Measurements from ENCODE around the gene ATP10A. TPM values are rescaled to one million over a fixed set of nuclear protein-coding genes. Genes with fewer than 3 reads are reported as not detected.

The ATP10A gene
- total RNA-seq, 3 donors from 2014 or later, result 2.4 to 4.5 (median 2.7) TPM

- intact Hi-C loops (cut with DNase I, micrococcal nuclease), result no loop called here
- no peak for DNase-seq
These were observed 167.0 kb downstream of the ATP10A start for GRCh38 chr15:25695875-25696760.

GRCh38 chr15:25694823-25695312 is 168.3 kb downstream of the ATP10A start:
- Histone ChIP-seq H3K4me3 (no peak overlapping the region), H3K4me1 (ENCODE audit: low read depth) (no peaks in the 10 kb centered on the region), H3K36me3 (ENCODE audit: low read depth) (no peaks in the 10 kb centered on the region), H3K9me3 (peaks cover 6% of the 10 kb centered on the region)
- intact Hi-C loops (cut with DNase I, micrococcal nuclease), result no loop called here
- DNase-seq, result no peak
- TF ChIP-seq CTCF (IDR thresholded peaks at IDR 0.05), result no peak
- no peak for ATAC-seq

More at GRCh38 chr15:25695875-25696760, 167.0 kb downstream of the ATP10A start:
- Histone ChIP-seq H3K4me3 (no peak overlapping the region), H3K9me3 (peaks cover 6% of the 10 kb centered on the region), H3K36me3 (ENCODE audit: low read depth) (no peaks in the 10 kb centered on the region), H3K4me1 (ENCODE audit: low read depth) (no peaks in the 10 kb centered on the region)
- TF ChIP-seq CTCF (IDR thresholded peaks at IDR 0.05), result no peak
- ATAC-seq, result no peak

GRCh38 chr15:25694239-25694584 is 168.9 kb downstream of the ATP10A start:
- Histone ChIP-seq H3K9me3 (peaks cover 6% of the 10 kb centered on the region), H3K36me3 (ENCODE audit: low read depth) (no peaks in the 10 kb centered on the region), H3K4me3 (no peak overlapping the region), H3K4me1 (ENCODE audit: low read depth) (no peaks in the 10 kb centered on the region)
- ATAC-seq, result no peak
- no peak for TF ChIP-seq CTCF (IDR thresholded peaks at IDR 0.05)
- no peak for DNase-seq
- intact Hi-C loops (cut with DNase I, micrococcal nuclease), result no loop called here

- intact Hi-C loops (cut with DNase I, micrococcal nuclease), result no loop called here
- no peak for ATAC-seq
- Histone ChIP-seq H3K9me3 (peaks cover 6% of the 10 kb centered on the region), H3K4me3 (no peak overlapping the region), H3K36me3 (ENCODE audit: low read depth) (no peaks in the 10 kb centered on the region), H3K4me1 (ENCODE audit: low read depth) (no peaks in the 10 kb centered on the region)
- no peak for TF ChIP-seq CTCF (IDR thresholded peaks at IDR 0.05)
- DNase-seq, result peak in 2 of 3 donors; percentile 23 to 39
These were observed 169.5 kb downstream of the ATP10A start for GRCh38 chr15:25693321-25694238.

GRCh38 chr15:25691544-25692430 is 171.3 kb downstream of the ATP10A start:
- Histone ChIP-seq H3K4me3 (no peak overlapping the region), H3K9me3 (peaks cover 6% of the 10 kb centered on the region), H3K4me1 (ENCODE audit: low read depth) (no peaks in the 10 kb centered on the region), H3K36me3 (ENCODE audit: low read depth) (no peaks in the 10 kb centered on the region)
- DNase-seq (no peak), ATAC-seq (no peak)
- intact Hi-C loops (cut with DNase I, micrococcal nuclease), result no loop called here
- no peak for TF ChIP-seq CTCF (IDR thresholded peaks at IDR 0.05)
